Lower leg skin (tissue), 3 donors: ENCODE results near the gene CAMTA1.

ENCODE experiments used
- CTCF ChIP-seq, 3 donors: fragments of 450-650 bp; IDR thresholded peaks; one replicate each; pipeline ENCODE4 v1.5.1; 2016; ENCODE audit warnings: antibody characterized with exemption in 3 of 3, mild to moderate bottlenecking in 3 of 3, moderate library complexity in 2 of 3
- POLR2A ChIP-seq, 2 donors: fragments of 450-650 bp; IDR thresholded peaks; one replicate each; pipeline ENCODE4 v1.6.1; 2016 to 2017; ENCODE audit warnings: antibody characterized with exemption in 2 of 2, mild to moderate bottlenecking in 1 of 2, moderate library complexity in 1 of 2

DNA sequence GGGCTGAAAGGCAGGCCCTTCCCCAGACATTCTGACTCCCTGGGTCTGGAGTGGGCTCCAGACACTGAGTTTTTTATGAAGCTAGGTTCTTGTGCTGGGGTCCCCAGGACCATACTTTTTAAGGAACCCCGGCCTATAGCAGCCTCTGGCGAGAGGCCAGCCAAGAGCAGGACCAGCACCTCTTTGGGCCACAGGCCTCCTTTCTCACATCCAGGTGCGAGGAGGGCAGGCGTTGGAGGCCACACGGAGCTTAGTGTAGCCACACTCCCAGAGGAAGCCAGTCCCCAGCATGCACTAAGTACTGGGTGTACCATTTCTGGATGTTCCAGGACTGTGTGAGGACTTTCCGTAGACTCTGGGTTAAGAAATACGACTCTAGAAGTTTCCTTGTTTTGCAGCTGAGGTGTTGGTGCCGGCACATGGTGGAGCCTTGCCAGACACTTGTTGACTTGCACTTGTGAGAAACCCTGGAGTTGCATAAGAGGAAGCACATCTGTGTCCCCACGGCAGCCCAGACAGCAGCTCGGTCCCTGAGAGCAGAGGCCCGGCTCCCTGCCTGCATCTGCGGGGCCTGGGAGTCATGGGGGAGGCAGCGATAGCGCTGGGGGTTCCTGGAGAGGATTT lies 863.6 kb downstream of the CAMTA1 start:
- TF ChIP-seq CTCF (IDR thresholded peaks at IDR 0.05), result no peak
- no peak for TF ChIP-seq POLR2A (IDR thresholded peaks at IDR 0.05)
